HTERT RPE-1 (cell line): ENCODE data around the gene RETREG1.
"Not testable (repeated sequence)": the region's sequence is repeated elsewhere in the genome, so short reads cannot be mapped to it uniquely, and the experiment has no call there.

Source experiments
- in situ Hi-C: fragments of 300-500 bp; cut with MboI; formaldehyde crosslinking; loops from 4 replicates; pipeline ENCODE4 v1.14.3; 2020; ENCODE audit warnings: low sequenced_read_pairs

RETREG1 gene

GRCh38 chr5:16457853-16458252 lies 158.9 kb downstream of the RETREG1 start:
- in situ Hi-C loops: no loop called here

- in situ Hi-C loops: no loop called here
Measured at GRCh38 chr5:16457451-16457850, 159.3 kb downstream of the RETREG1 start.

DNA sequence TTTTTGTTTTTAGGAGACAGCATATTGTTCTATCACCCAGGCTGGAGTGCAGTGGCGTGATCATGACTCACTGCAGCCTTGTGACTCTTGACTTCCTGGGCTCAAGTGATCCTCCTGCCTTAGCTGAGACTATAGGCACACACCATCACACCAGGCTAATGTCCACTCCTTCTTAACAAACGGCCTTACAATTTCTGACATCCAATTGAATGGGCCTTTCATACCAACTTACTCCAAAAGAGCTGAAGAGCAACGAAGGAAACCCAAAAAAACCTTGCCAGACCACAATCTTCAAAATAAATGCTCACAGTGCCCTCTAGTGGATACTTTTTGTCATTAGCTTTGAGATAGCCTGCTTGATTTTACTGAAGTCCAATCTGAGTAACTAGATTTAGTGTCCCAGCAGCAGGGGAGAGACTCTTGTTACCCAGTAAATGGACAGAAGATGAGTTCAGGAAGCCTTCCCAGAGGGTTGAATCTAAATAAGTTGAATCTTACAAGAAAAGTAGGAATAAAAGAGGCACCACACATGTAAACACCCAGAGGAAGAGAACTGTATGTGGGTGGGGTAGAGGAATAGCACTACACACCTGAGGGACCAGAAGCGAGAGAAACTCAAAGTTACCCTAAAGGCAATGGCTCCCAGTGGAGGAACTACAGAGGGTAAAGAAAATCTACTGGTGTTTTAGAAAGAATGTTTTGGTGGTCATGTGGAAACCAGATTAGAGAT lies 160.5 kb downstream of the RETREG1 start:
- in situ Hi-C loops: no loop called here

DNA sequence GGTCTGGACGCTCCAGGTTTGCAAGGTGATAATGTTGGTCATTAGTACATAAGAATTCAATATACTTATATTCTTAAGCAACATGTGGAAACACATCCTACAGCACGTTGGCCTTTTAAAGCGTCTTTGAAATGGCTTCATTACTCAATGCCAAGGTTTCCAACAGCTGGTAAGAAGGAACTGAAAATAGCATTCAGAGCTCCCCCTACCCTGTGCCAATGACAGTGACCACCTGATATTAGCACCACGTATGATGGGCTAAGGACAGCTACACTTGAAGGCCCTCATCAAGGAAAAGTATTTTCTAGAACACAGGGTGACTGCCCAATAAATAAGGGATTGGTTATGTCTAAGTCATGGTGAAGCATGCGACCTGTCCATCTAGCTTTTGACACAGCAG lies 161.1 kb downstream of the RETREG1 start:
- in situ Hi-C loops: no loop called here

DNA sequence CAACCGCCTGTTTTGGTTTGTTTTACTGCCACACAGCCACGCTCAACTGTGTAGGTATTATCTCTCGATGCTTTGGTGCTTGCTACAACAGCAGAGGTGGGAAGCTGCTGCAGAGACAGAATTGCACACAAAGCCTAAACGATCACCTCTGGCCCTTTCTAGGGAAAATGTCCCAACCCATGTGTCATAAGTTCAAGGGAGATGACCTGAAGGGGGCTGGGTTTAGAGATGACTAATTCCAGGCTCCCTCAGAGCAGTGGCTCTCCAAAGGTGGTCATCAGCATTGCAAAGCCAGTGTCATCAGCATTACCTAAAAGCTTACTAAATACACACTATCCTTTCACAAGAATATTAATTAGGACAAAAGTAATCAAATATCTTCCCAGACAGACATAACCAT lies 162.1 kb downstream of the RETREG1 start:
- in situ Hi-C loops: no loop called here

DNA sequence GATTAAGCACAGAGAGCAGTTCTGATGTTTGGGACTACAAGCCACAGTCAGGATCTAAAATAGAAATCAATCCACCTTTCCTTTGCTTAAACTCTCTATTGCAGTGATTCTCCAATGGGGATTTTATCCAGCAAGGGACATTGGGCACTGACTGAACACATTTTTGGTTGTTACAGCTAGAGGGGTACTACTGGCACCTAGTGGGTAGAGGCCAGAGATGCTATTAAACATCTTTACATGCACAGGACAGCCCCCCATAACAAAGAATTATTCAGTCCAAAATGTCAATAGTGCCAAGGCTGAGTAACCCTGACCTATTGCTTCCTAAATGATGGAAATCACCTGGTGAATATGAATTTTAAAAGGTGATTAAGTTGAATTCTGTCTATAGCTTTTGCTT lies 163.2 kb downstream of the RETREG1 start:
- in situ Hi-C loops: no loop called here

DNA sequence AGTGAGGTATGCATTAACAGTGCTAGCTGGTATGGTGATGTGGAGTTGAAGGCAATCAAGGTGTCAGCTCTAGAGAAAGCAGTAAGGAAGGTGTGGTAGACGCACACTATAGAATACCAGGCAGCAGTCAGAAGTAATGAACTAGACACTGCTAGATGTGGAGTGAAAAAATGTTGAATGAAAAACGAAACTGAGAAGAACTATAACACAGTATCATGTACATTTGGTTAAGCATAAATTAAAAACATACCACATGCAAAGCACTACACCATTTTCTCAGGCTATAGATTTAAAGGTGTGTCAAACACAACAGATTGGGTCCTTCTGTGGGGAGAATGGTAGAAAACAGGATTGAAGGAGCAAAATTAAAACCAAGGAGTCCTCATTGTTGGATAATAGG lies 166.6 kb downstream of the RETREG1 start:
- in situ Hi-C loops: no loop called here

DNA sequence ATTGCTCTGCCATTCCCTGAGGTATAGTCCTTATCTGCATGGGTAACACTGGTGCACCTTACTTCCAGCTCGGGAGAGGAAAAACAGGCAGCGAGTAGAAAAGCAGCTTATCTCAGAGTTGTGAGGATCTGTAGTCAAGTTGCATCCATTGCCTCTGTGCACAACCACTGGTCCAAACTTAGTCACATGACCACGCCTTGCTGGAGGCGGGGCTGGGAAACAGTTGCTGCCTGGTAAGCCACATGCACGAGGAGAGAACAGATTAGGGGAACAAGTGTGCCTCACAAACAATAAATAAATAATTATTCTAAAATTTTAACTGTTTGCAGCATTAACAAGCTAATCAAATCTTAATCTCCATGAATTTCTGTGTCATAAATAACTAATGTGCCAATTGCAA lies 169.8 kb downstream of the RETREG1 start:
- in situ Hi-C loops: no loop called here

DNA sequence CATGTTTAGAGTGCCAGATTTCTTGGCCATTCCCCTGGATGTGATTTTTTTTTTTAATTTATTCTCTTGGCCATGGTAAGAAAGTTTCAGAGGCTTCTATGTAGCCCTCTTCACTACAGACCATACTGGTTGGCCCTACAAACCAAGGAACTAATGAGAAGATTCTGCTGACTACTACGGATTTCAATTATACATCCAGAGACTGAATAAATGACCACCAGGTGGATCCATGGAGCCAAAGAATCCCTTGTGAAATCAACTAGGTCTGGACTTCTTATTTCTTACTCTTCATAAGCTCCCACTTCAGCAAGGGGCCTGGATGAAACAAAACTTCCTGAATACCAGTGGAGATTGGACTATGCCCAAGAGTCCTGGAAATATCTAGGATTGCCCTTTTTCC lies 178.8 kb downstream of the RETREG1 start:
- in situ Hi-C loops: no loop called here

- in situ Hi-C loops: not testable (repeated sequence)
Measured at GRCh38 chr5:16436065-16436682, 180.6 kb downstream of the RETREG1 start.

- in situ Hi-C loops: no loop called here
Measured at GRCh38 chr5:16431490-16431889, 185.3 kb downstream of the RETREG1 start.

- in situ Hi-C loops: no loop called here
Measured at GRCh38 chr5:16430349-16431089, 186.3 kb downstream of the RETREG1 start.

DNA sequence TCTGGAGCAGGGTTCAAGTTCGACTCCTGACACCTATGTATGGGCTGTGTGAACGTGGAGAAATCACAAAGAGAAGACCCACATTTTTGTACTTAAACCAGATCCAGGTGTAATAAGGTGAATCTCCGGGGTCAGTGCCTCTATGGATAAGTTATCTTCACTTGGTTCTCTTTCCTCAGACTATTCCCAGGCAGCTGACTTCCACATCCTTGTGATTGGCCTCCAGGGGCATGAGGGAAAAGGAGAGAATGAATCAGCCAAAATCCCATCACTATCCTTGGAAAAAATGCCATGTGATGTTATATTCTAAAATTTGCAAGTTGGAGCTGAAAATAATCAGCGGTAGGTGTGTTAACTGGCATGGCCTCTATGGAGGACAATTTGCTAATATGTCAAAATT lies 188.4 kb downstream of the RETREG1 start:
- in situ Hi-C loops: no loop called here

DNA sequence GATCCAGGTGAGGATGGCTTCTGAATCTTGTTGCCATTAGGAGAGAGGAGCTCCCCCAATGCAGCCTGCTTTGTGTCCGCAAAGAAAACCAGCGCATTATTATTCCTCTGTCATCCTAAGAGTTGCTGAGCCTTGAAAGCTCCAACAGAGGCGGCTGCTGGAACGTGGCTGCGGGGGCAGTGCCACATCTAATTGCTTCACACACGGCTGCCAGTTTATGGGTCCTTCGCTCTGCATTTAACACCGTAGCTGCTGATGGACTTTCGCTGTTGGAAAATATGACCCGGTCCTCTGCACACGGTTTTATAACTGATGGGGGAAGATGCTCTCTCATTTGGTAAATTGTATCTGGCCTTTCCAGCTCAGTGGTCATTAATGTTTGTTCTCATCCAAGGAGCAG lies 189.2 kb downstream of the RETREG1 start:
- in situ Hi-C loops: no loop called here
